Esophagus muscularis mucosa (tissue), 3 donors: ENCODE measurements around the gene EMILIN1.

Source experiments
- POLR2A ChIP-seq: fragments of 450-650 bp; IDR thresholded peaks from one replicate; pipeline ENCODE4 v1.6.1; 2017; ENCODE audit warnings: antibody characterized with exemption, moderate library complexity, mild to moderate bottlenecking, low read depth
- POLR2AphosphoS5 ChIP-seq, 2 donors: sonication (generic); formaldehyde crosslinking; IDR thresholded peaks; one replicate each; pipeline ENCODE4 v1.6.1; 2017; ENCODE audit warnings: antibody characterized with exemption in 2 of 2
- TF ChIP-seq, protein P1 (sequence below), 3 experiments: fragments of 200-600 bp in 2 of 3; fragments of 450-650 bp in 1 of 3; sonication (generic) in 2 of 3; IDR thresholded peaks; one replicate each; pipeline ENCODE4 v1.5.1; 2017 to 2019; ENCODE audit warnings: antibody characterized with exemption in 3 of 3, mild to moderate bottlenecking in 2 of 3, moderate library complexity in 1 of 3

- TF ChIP-seq, protein P1, sequence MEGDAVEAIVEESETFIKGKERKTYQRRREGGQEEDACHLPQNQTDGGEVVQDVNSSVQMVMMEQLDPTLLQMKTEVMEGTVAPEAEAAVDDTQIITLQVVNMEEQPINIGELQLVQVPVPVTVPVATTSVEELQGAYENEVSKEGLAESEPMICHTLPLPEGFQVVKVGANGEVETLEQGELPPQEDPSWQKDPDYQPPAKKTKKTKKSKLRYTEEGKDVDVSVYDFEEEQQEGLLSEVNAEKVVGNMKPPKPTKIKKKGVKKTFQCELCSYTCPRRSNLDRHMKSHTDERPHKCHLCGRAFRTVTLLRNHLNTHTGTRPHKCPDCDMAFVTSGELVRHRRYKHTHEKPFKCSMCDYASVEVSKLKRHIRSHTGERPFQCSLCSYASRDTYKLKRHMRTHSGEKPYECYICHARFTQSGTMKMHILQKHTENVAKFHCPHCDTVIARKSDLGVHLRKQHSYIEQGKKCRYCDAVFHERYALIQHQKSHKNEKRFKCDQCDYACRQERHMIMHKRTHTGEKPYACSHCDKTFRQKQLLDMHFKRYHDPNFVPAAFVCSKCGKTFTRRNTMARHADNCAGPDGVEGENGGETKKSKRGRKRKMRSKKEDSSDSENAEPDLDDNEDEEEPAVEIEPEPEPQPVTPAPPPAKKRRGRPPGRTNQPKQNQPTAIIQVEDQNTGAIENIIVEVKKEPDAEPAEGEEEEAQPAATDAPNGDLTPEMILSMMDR (IDR thresholded peaks at IDR 0.05): no peak
- TF ChIP-seq POLR2AphosphoS5 (IDR thresholded peaks at IDR 0.05): no peak
- TF ChIP-seq POLR2A: no peak
Observed at GRCh38 chr2:27115519-27115918, 37.1 kb downstream of the EMILIN1 start.
